OCI-LY3 (cell line): ENCODE results near the gene KRCC1.

ENCODE experiments used
- EZH2phosphoT487 ChIP-seq: fragments of 200-600 bp; shearing (Covaris generic); IDR thresholded peaks from 2 replicates; pipeline ENCODE4 v1.6.1; 2018; ENCODE audit warnings: antibody characterized with exemption, mixed run types, low read depth
- TF ChIP-seq, protein P1 (sequence below): fragments of 200-600, 300-600 bp; sonication (generic); IDR thresholded peaks from 2 replicates; pipeline ENCODE4 v1.5.1; 2014; ENCODE audit warnings: antibody characterized with exemption, low read length, low read depth

DNA sequence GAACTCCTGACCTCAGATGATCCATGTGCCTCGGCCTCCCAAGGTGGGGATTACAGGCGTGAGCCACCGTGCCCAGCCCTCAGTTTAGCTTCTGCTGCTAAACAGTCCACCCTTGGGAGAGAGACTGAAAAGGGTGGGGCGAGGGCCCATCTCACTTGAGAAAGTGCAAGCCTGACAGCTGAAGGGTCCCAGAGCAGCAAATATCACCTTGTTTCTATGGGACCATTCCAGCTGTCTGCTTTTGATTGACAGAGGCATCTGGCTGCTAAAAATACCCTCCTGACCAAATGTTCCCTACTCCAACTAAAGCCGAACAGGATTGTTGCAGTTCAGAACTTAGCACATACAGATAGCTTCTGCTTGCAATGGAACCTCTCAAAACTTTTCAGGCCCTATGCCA lies 11.6 kb upstream of the KRCC1 start:
- TF ChIP-seq, protein P1, sequence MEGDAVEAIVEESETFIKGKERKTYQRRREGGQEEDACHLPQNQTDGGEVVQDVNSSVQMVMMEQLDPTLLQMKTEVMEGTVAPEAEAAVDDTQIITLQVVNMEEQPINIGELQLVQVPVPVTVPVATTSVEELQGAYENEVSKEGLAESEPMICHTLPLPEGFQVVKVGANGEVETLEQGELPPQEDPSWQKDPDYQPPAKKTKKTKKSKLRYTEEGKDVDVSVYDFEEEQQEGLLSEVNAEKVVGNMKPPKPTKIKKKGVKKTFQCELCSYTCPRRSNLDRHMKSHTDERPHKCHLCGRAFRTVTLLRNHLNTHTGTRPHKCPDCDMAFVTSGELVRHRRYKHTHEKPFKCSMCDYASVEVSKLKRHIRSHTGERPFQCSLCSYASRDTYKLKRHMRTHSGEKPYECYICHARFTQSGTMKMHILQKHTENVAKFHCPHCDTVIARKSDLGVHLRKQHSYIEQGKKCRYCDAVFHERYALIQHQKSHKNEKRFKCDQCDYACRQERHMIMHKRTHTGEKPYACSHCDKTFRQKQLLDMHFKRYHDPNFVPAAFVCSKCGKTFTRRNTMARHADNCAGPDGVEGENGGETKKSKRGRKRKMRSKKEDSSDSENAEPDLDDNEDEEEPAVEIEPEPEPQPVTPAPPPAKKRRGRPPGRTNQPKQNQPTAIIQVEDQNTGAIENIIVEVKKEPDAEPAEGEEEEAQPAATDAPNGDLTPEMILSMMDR, result no peak
- no peak for TF ChIP-seq EZH2phosphoT487
